ENCODE results near the gene E4F1. TPM values are rescaled to one million over a fixed set of nuclear protein-coding genes. Genes with fewer than 3 reads are reported as not detected.
"Not testable (repeated sequence)": the region's sequence is repeated elsewhere in the genome, so short reads cannot be mapped to it uniquely, and the experiment has no call there.

The E4F1 gene
- total RNA-seq, 1 experiment from 2014 or later = 20.1 TPM

GRCh38 chr16:2244301-2244700, 20.9 kb downstream of the E4F1 start:
- DNase-seq (ENCODE audit: low read depth) = no peak

DNA sequence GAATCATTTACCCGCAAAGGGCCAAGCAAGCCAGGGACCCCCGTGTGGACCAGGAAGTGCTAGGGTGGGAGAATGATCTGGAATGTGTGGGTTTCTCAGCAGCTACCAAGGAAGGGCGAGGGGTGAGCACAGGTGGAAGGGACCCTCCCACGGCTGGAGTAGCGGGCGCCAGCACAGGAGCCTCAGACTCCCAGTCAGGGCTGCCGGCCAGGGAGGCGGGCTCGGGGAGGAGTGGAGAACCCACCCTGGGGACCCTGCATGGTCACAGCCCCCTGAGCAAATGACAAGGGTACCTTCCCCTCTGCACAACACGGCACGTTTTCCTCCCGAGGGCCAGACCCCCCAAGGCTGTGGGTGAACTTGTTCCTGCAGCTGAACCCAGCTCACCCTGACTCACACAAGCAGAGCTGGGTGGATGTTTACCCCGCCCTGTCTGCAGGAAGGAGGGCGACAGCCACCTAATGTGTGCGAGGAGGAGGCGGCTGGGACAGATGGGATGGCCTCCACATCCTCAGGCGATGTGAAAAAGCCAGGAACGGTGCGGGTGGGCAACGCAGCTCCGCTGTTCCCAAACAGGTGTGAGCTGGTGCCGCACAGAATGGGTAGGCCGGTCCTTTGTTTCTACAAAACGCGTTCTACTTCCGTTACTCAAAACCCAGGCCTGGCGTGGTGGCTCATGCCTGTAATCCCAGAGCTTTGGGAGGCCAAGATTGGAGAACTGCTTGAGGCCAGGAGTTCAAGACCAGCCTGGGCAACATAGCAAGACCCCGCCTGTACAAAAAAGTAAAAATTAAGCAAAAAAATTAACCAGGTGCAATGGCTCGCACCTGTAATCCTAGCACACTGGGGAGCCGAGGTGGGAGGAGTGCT, 21.8 kb downstream of the E4F1 start:
- no peak for DNase-seq (ENCODE audit: low read depth)

DNA sequence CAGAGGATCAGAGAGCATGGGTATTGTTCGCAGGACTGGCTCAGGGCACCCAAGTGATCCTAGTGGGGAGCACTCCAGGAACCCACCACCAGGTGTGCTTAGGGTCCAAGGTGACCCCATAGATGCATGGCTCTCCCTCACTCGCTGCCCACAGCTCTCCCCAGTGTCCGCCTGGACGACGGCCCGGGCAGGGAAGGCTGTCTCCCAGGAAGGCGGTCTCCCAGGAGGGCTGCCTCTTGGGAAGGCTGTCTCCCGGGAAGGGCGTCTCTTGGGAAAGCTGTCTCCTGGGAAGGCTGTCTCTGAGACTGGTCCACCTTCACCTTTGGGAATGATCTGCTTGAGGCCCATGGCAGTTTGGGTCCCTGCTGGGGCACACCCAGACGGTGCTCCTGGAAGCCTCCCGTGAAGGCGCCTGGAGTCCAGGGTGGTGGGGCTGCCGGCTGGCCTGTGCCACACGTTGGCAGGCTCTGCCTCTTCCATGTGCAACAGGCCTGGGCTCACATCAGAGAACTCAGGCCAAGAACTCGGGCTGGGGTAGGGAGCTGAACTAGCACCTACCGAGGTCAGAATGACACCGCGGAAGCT, 23.0 kb downstream of the E4F1 start:
- DNase-seq (ENCODE audit: low read depth) = no peak

DNA sequence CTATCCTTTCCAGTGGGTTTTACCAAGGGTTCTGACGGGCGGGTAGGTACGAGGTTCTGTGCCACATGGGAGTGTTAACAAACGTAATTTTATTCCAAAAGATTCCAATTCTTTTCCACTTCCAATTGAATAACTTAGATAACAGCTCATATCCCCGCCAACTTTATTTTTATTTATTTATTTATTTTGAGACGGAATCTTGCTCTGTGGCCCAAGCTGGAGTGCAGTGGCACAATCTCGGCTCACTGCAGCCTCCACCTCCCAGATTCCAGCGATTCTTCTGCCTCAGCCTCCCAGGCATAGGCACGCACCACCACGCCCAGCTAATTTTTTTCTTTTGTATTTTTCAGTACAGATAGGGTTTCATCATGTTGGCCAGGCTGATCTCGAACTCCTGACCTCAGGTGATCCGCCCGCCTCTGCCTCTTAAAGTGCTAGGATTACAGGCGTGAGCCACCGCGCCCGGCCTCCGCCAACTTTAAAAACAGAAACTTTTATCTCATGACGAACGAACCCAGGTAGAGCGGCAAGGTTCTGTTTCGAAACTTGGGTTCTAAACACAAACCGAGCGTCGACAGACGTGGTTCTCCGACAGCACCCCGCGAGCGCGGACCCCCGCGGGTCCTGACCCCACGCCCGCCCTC, 27.4 kb downstream of the E4F1 start:
- DNase-seq (ENCODE audit: low read depth) = peak; percentile 55

- DNase-seq (ENCODE audit: low read depth) = peak; percentile 93
These were observed 28.1 kb downstream of the E4F1 start, which contains the start of gene ECI1 for GRCh38 chr16:2251296-2252111. Gene ECI1, minus strand, starts transcription at chr16:2251587. Its CDS starts 21 bp downstream, at chr16:2251566.

DNA sequence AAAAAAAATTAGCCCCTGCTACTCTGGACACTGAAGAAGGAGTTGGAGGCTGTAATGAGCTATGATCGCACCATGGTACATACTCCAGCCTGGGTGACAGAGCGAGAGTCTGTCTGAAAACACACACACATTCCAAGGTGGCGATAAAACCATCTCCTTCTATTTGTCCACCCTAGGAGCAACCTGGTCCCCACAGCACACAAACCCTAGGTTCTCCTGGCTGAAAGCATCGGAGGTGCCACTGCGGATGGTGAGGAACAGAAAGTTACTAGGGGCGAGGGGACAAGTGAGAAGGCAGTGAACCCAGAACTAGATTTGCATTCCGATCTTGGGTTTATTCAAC, 29.4 kb downstream of the E4F1 start:
- DNase-seq (ENCODE audit: low read depth) = peak; percentile 44

DNA sequence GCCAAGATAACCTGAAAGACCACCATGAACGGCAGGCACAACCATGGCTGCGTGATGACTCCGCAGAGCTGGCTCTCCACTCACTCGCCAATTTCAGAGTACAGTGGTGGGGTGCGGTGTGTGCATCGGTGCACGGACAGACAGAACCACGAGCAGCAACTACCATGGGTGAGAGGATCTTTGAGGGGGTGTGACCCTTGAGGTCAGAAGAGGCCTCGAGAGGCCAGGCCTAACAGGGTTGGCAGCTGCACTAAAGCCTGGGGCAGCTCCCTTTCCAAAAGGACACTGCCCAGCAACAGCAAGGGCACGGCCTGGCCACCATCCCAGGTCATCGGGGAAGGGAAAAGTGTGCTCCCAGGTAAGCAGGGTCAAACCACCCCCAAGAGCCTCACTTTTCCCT, 29.9 kb downstream of the E4F1 start:
- no peak for DNase-seq (ENCODE audit: low read depth)

- no peak for DNase-seq (ENCODE audit: low read depth)
These were observed 33.2 kb downstream of the E4F1 start for GRCh38 chr16:2256531-2257140.

DNA sequence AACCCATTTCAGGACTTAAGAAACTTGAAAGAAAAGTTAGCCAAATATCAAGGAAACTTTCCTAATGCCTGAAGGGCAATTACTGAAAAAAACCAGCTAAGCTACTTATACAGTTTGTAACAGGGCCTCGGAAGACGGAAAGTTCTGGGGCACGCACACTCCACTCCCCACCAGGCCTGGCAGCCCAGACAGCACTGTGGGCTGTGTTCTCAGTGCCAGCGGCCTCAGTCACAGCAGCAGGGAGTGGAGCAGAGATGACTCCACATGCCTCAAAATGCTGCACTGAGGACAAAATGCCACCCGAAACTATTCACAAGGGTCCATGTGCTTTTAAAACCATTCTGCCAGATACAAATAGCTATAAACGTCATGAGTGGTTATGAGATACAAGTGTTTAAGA, 34.3 kb downstream of the E4F1 start:
- DNase-seq (ENCODE audit: low read depth) = no peak

GRCh38 chr16:2258530-2258929, 35.1 kb downstream of the E4F1 start:
- not testable (repeated sequence) for DNase-seq (ENCODE audit: low read depth)

- no peak for DNase-seq (ENCODE audit: low read depth)
These were observed 36.9 kb downstream of the E4F1 start for GRCh38 chr16:2260250-2260649.

DNA sequence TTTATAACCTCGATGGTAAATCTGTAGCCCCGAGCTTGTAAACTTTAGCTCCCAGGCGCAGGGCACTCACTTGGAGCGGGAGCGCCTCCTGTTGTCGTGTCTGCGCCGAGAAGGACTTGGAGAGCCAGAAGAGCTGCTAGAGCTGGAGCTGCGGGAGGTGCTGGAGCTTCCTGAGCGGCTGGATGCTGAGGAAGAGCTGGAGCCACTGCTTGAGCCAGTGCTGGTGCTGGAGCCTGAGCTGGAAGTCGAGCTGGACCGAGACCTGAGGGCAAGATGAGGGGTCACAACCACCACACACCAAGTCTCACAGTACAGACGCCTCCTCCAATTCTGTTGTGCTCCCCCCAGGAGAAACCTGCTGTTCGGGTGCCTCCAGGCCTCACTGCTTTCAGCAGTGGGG, 39.6 kb downstream of the E4F1 start:
- DNase-seq (ENCODE audit: low read depth) = not testable (repeated sequence)

DNA sequence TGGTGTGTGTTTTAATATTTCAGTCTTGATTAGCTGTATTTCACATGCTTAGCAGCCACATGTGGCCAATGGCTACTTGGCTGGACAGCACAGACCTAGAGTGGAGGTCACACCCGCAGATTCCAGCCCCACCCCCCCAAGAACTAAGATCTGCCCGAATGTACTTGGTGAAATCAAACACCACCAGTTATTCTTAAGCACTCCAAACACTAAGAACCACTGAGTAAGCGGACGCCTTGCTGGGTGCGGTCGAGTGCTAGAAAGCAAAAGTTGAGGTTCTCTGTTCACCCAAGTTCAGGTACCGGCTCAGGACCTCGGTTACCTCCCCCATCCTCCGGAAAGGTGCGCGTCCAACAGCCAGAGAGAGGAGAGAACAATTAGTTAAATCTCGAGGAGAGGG, 43.5 kb downstream of the E4F1 start:
- DNase-seq (ENCODE audit: low read depth) = peak; percentile 44

- not testable (repeated sequence) for DNase-seq (ENCODE audit: low read depth)
These were observed 44.1 kb downstream of the E4F1 start for GRCh38 chr16:2267505-2267912.

- DNase-seq (ENCODE audit: low read depth) = peak; percentile 91
These were observed 44.7 kb downstream of the E4F1 start, which contains the start of gene RNPS1 for GRCh38 chr16:2267913-2268666. Gene RNPS1, minus strand, starts transcription at chr16:2268126. Its CDS starts 3,483 bp downstream, at chr16:2264643.

DNA sequence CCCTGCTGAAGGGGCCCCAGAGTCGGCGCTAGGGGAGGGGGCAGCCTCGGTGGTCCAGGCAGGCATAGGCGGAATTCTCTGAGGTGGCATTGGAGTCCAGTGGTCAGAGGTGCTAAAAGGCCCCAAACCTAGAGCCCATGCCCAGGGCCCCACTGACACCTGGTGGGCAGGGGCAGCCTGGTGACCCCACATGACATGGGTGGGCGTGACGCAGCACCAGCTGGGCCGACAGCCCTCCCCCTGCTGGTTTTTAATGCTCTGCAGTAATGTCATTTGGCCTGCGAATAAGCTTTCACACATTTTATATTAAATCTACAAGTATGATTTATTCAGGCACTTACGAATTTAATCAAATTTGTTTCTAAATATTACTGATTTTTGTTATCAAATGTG, 46.7 kb downstream of the E4F1 start:
- no peak for DNase-seq (ENCODE audit: low read depth)

GRCh38 chr16:2270588-2271470, 47.4 kb downstream of the E4F1 start:
- DNase-seq (ENCODE audit: low read depth) = no peak

DNA sequence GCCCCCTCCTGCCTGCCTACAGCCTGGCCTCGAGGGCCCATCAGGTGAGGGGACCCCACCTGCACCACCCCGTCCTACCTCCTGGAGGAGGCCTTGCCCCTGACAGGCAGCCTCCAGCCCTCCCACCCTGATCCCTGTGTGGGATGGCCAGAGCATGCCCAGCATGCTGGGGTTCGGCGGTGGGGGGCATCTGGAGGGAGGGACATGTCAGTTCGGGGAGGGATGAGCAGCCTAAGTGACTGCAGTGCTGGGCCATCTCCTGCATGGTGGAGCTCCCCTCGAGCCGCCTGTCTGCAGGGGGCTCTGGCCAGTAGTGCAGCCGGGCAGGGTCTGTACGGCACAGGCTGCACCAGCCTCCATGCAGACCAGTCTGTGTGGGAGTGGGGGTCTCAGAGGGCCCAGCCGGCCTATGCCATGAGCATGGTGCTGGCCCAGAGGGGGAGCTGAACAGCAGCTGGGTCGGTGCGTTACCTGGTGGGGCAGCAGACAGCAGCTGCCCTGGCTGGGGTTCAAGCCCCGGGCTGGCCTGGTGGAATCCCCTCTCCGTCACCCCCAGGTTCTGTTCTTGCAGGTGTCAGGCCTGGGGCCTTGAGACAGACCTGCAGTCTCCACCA, 48.6 kb downstream of the E4F1 start:
- no peak for DNase-seq (ENCODE audit: low read depth)

GRCh38 chr16:2273484-2273883, 50.1 kb downstream of the E4F1 start:
- DNase-seq (ENCODE audit: low read depth) = no peak
